HCT116 (cell line): Measurements from ENCODE around the gene ZBTB7C.

Experiments
- CTCF ChIP-seq, 3 experiments: fragments of 200-600 bp in 1 of 3; sonication (generic) in 1 of 3; IDR thresholded peaks in 2 of 3; conservative IDR thresholded peaks in 1 of 3; 2 replicates each; pipeline ENCODE4 v1.5.1; 2012 to 2017; ENCODE audit warnings: low read depth in 2 of 3, low read length in 2 of 3, antibody characterized with exemption in 1 of 3, borderline replicate concordance in 1 of 3, control low read depth in 1 of 3, mild to moderate bottlenecking in 1 of 3, mixed read lengths in 1 of 3, mixed run types in 1 of 3, moderate library complexity in 1 of 3; ENCODE audit not compliant: insufficient read depth in 1 of 3
- JUND ChIP-seq: IDR thresholded peaks from 2 replicates; pipeline ENCODE4 v1.6.1; 2012
- POLR2A ChIP-seq: IDR thresholded peaks from 2 replicates; pipeline ENCODE4 v1.7.0; 2011; ENCODE audit warnings: borderline replicate concordance; ENCODE audit not compliant: insufficient read depth, insufficient read length; ENCODE audit errors: extremely low read depth
- SRF ChIP-seq: IDR thresholded peaks from 2 replicates; pipeline ENCODE4 v1.6.1; 2012; ENCODE audit warnings: low read depth
- YY1 ChIP-seq: IDR thresholded peaks from 2 replicates; pipeline ENCODE4 v1.6.1; 2011; ENCODE audit warnings: low read length, low read depth, moderate library complexity, mild to moderate bottlenecking; ENCODE audit not compliant: insufficient replicate concordance; ENCODE audit errors: extremely low read depth
- ZNF274 ChIP-seq: fragments of 200-500 bp; sonication (Bioruptor generic); IDR thresholded peaks from 2 replicates; pipeline ENCODE4 v1.6.1; 2014; ENCODE audit warnings: mild to moderate bottlenecking, low read depth, low read length, inconsistent platforms

- no peak for TF ChIP-seq SRF
- no peak for TF ChIP-seq YY1
- no peak for TF ChIP-seq CTCF (IDR thresholded peaks at IDR 0.05 in 2 of 3, conservative IDR thresholded peaks at IDR 0.05 in 1 of 3; ENCODE audit: borderline replicate concordance in 1 of 3, insufficient read depth in 1 of 3, low read depth in 2 of 3, low read length in 2 of 3)
- no peak for TF ChIP-seq POLR2A
- TF ChIP-seq JUND, result no peak
- TF ChIP-seq ZNF274, result no peak
Observed at GRCh38 chr18:48318436-48318835, 90.7 kb downstream of the ZBTB7C start.
